ENCODE data around the gene HES7.

DNA sequence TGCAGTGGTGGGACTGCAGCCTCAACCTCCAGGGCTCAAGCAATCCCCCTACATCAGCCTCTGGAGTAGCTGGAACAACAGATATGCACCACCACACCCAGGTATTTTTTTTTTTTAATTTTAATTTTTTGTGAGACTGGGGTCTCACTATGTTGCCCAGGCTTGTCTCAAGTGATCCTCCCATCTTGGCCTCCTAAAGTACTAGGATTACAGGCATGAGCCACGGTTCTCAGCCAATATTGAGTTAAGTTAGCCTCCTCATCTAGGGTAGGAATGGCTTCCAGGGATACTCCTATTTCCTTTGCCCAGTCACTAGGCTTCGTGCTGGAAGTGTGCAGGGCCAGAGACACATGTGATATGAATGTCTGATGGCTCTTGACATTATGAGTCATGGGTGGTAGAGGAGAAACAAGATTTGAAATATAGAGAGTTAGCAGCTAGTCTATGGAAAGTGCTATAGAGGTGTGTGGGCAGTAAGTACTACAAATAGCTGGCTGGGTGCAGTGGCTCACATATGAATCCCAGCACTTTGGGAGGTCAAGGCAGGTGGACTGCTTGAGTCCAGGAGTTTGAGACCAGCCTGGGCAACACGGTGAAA lies 8.0 kb upstream of the HES7 start:
- TF ChIP-seq CTCF (IDR thresholded peaks at IDR 0.05): no peak
- TF ChIP-seq POLR2A (IDR thresholded peaks at IDR 0.05): no peak
- TF ChIP-seq POLR2AphosphoS5 (IDR thresholded peaks at IDR 0.05): no peak
- TF ChIP-seq EP300 (IDR thresholded peaks at IDR 0.05): no peak

All from sigmoid colon (tissue), 4 donors.